LNCaP clone FGC (cell line): Measurements from ENCODE around the gene DTD1.

Experiments used
- DNase-seq: peaks from one replicate; pipeline ENCODE4 v3.0.0-alpha.2; 2011; ENCODE audit warnings: low read depth
- H3K4me3 ChIP-seq: 2 replicates; pipeline ENCODE4 v1.5.1; 2011; ENCODE audit warnings: mild to moderate bottlenecking, low read depth, low read length, control low read depth
- CTCF ChIP-seq: IDR thresholded peaks from 2 replicates; pipeline ENCODE4 v1.5.1; 2012; ENCODE audit warnings: mild to moderate bottlenecking; ENCODE audit not compliant: control insufficient read depth, insufficient read depth; ENCODE audit errors: extremely low read depth

Gene DTD1

GRCh38 chr20:18614244-18614643 lies 26.4 kb downstream of the DTD1 start:
- DNase-seq, result no peak
- TF ChIP-seq CTCF, result no peak
- no peak overlapping the region for H3K4me3 ChIP-seq

- no peak for DNase-seq
- no peak for TF ChIP-seq CTCF
- no peak overlapping the region for H3K4me3 ChIP-seq
These were observed 27.3 kb downstream of the DTD1 start for GRCh38 chr20:18615020-18615650.

GRCh38 chr20:18621004-18621403 lies 33.1 kb downstream of the DTD1 start:
- DNase-seq, result no peak
- no peak overlapping the region for H3K4me3 ChIP-seq
- TF ChIP-seq CTCF, result no peak

- no peak overlapping the region for H3K4me3 ChIP-seq
- DNase-seq, result no peak
- no peak for TF ChIP-seq CTCF
These were observed 35.5 kb downstream of the DTD1 start for GRCh38 chr20:18623156-18623910.

GRCh38 chr20:18624948-18625347 lies 37.1 kb downstream of the DTD1 start:
- no peak overlapping the region for H3K4me3 ChIP-seq
- no peak for DNase-seq
- no peak for TF ChIP-seq CTCF

- DNase-seq, result no peak
- H3K4me3 ChIP-seq, result no peak overlapping the region
- no peak for TF ChIP-seq CTCF
These were observed 38.2 kb downstream of the DTD1 start for GRCh38 chr20:18625907-18626655.
